ENCODE data around the gene TOM1. TPM values are rescaled to one million over a fixed set of nuclear protein-coding genes. Genes with fewer than 3 reads are reported as not detected.
A peak's percentile ranks its signal among the peaks of the same experiment; 100 is the strongest.

Gene TOM1
- total RNA-seq = 78.6 TPM
- long read RNA-seq, transcript TOM1-210 (15 exons, 2,389 nt) = major isoform, 161 of 236 reads
- long read RNA-seq, transcript TOM1-204 (15 exons, 2,390 nt) = minor isoform, 28 of 236 reads
- long read RNA-seq, partial matches to known transcripts = 30 of 236 reads
- long read RNA-seq, other reads (novel, unspliced or antisense) = 15 of 236 reads

GRCh38 chr22:35299673-35300499 lies at the start of gene TOM1:
TSS of gene TOM1 (plus strand) at chr22:35299894. CDS start at chr22:35299929, 35 bp downstream.
- intact Hi-C loops (cut with micrococcal nuclease) = no loop called here
- DNase-seq (peak; percentile 98), ATAC-seq (peak; percentile 95)

- intact Hi-C loops (cut with micrococcal nuclease) = no loop called here
- DNase-seq = no peak
- no peak for ATAC-seq
Measured at GRCh38 chr22:35250156-35250555, 49.5 kb upstream of the TOM1 start.

- DNase-seq (no peak), ATAC-seq (no peak)
- intact Hi-C loops (cut with micrococcal nuclease) = no loop called here
Measured at GRCh38 chr22:35253946-35254345, 45.7 kb upstream of the TOM1 start.

- no peak for ATAC-seq
- intact Hi-C loops (cut with micrococcal nuclease) = no loop called here
- DNase-seq = no peak
Measured at GRCh38 chr22:35257002-35257320, 42.7 kb upstream of the TOM1 start.

GRCh38 chr22:35257321-35258190 lies 42.1 kb upstream of the TOM1 start, which contains the start of gene HMGXB4:
TSS of gene HMGXB4 (plus strand) at chr22:35257493. CDS start at chr22:35262391, 4,898 bp downstream.
- intact Hi-C loops (cut with micrococcal nuclease) = no loop called here
- ATAC-seq (peak; percentile 97), DNase-seq (peak; percentile 93)

GRCh38 chr22:35258191-35258988 lies 41.3 kb upstream of the TOM1 start:
- intact Hi-C loops (cut with micrococcal nuclease) = no loop called here
- DNase-seq (peak; percentile 30), ATAC-seq (no peak)

- intact Hi-C loops (cut with micrococcal nuclease) = no loop called here
- ATAC-seq (no peak), DNase-seq (no peak)
Measured at GRCh38 chr22:35264986-35265385, 34.7 kb upstream of the TOM1 start.

GRCh38 chr22:35266277-35266676 lies 33.4 kb upstream of the TOM1 start:
- no peak for ATAC-seq
- DNase-seq = no peak
- intact Hi-C loops (cut with micrococcal nuclease) = no loop called here

- intact Hi-C loops (cut with micrococcal nuclease) = no loop called here
- no peak for ATAC-seq
- DNase-seq = no peak
Measured at GRCh38 chr22:35269630-35270029, 30.1 kb upstream of the TOM1 start.

- intact Hi-C loops (cut with micrococcal nuclease) = no loop called here
- ATAC-seq (no peak), DNase-seq (no peak)
Measured at GRCh38 chr22:35274154-35274871, 25.4 kb upstream of the TOM1 start.

GRCh38 chr22:35275580-35275979 lies 24.1 kb upstream of the TOM1 start:
- DNase-seq (no peak), ATAC-seq (no peak)
- intact Hi-C loops (cut with micrococcal nuclease) = no loop called here

- ATAC-seq (no peak), DNase-seq (no peak)
- intact Hi-C loops (cut with micrococcal nuclease) = no loop called here
Measured at GRCh38 chr22:35276019-35276418, 23.7 kb upstream of the TOM1 start.

GRCh38 chr22:35288116-35288515 lies 11.6 kb upstream of the TOM1 start:
- intact Hi-C loops (cut with micrococcal nuclease) = no loop called here
- DNase-seq (no peak), ATAC-seq (no peak)

GRCh38 chr22:35292786-35293185 lies 6.9 kb upstream of the TOM1 start:
- no peak for ATAC-seq
- DNase-seq = no peak
- intact Hi-C loops (cut with micrococcal nuclease) = no loop called here

- DNase-seq (no peak), ATAC-seq (no peak)
- intact Hi-C loops (cut with micrococcal nuclease) = no loop called here
Measured at GRCh38 chr22:35296051-35296450, 3.6 kb upstream of the TOM1 start.

GRCh38 chr22:35299217-35299672 lies 449 bp upstream of the TOM1 start:
- intact Hi-C loops (cut with micrococcal nuclease) = no loop called here
- peak; percentile 23 for ATAC-seq
- no peak for DNase-seq

- DNase-seq (no peak), ATAC-seq (no peak)
- intact Hi-C loops (cut with micrococcal nuclease) = no loop called here
Measured at GRCh38 chr22:35301372-35301874, 1.7 kb downstream of the TOM1 start.

- intact Hi-C loops (cut with micrococcal nuclease) = no loop called here
- ATAC-seq (no peak), DNase-seq (no peak)
Measured at GRCh38 chr22:35303029-35303624, 3.4 kb downstream of the TOM1 start.

All from left ventricle myocardium superior (tissue), 1 donor.